GM21367 (cell line): ENCODE measurements around the gene VSTM2A.
"Not testable (repeated sequence)": the region's sequence is repeated elsewhere in the genome, so short reads cannot be mapped to it uniquely, and the experiment has no call there.

ENCODE experiments used
- ATAC-seq: cut with Tn5 transposase; IDR thresholded peaks from one replicate; pipeline ENCODE4 v1.9.1; 2021; ENCODE audit not compliant: unreplicated experiment

Gene VSTM2A

GRCh38 chr7:54541669-54542625, at the start of gene VSTM2A:
Gene VSTM2A (plus strand): TSS chr7:54542375. CDS start chr7:54542731, 356 bp downstream.
- no peak for ATAC-seq

- ATAC-seq: not testable (repeated sequence)
These were observed 37.6 kb upstream of the VSTM2A start for GRCh38 chr7:54504531-54504930.

- ATAC-seq: no peak
These were observed 12.6 kb upstream of the VSTM2A start for GRCh38 chr7:54529568-54529967.

GRCh38 chr7:54538122-54538521, 4.1 kb upstream of the VSTM2A start:
- no peak for ATAC-seq

- no peak for ATAC-seq
These were observed 895 bp downstream of the VSTM2A start for GRCh38 chr7:54543051-54543488.

GRCh38 chr7:54544149-54544526, 2.0 kb downstream of the VSTM2A start:
- ATAC-seq: no peak

- no peak for ATAC-seq
These were observed 2.5 kb downstream of the VSTM2A start for GRCh38 chr7:54544527-54545240.

- ATAC-seq: no peak
These were observed 3.0 kb downstream of the VSTM2A start for GRCh38 chr7:54545241-54545563.

- no peak for ATAC-seq
These were observed 4.2 kb downstream of the VSTM2A start for GRCh38 chr7:54546081-54546985.

GRCh38 chr7:54546986-54547314, 4.8 kb downstream of the VSTM2A start:
- no peak for ATAC-seq

GRCh38 chr7:54550471-54550870, 8.3 kb downstream of the VSTM2A start:
- ATAC-seq: no peak

GRCh38 chr7:54556121-54556520, 13.9 kb downstream of the VSTM2A start:
- ATAC-seq: no peak

GRCh38 chr7:54559401-54559800, 17.2 kb downstream of the VSTM2A start:
- no peak for ATAC-seq

GRCh38 chr7:54560198-54560597, 18.0 kb downstream of the VSTM2A start:
- no peak for ATAC-seq

- no peak for ATAC-seq
These were observed 18.5 kb downstream of the VSTM2A start for GRCh38 chr7:54560723-54561122.

GRCh38 chr7:54563329-54563916, 21.2 kb downstream of the VSTM2A start:
- ATAC-seq: no peak

- ATAC-seq: no peak
These were observed 23.3 kb downstream of the VSTM2A start for GRCh38 chr7:54565432-54565831.

GRCh38 chr7:54581511-54581910, 39.3 kb downstream of the VSTM2A start:
- no peak for ATAC-seq

GRCh38 chr7:54591404-54592386, 49.5 kb downstream of the VSTM2A start:
- no peak for ATAC-seq

- peak; percentile 88 for ATAC-seq
These were observed 54.6 kb downstream of the VSTM2A start for GRCh38 chr7:54596747-54597146.
